GM08714 (cell line): ENCODE results near the gene MTARC1.

Experiments used
- H3K4me3 ChIP-seq: fragments of 200-500 bp; sonication (Bioruptor generic); 2 replicates; pipeline ENCODE4 v1.5.1; 2014; ENCODE audit warnings: mild to moderate bottlenecking, low read length, inconsistent platforms
- ZNF274 ChIP-seq: IDR thresholded peaks from 2 replicates; pipeline ENCODE4 v1.6.1; 2012; ENCODE audit warnings: mild to moderate bottlenecking, low read depth, low read length

The MTARC1 gene

GRCh38 chr1:220825819-220826551, 39.3 kb downstream of the MTARC1 start:
- TF ChIP-seq ZNF274, result no peak
- no peak overlapping the region for H3K4me3 ChIP-seq

DNA sequence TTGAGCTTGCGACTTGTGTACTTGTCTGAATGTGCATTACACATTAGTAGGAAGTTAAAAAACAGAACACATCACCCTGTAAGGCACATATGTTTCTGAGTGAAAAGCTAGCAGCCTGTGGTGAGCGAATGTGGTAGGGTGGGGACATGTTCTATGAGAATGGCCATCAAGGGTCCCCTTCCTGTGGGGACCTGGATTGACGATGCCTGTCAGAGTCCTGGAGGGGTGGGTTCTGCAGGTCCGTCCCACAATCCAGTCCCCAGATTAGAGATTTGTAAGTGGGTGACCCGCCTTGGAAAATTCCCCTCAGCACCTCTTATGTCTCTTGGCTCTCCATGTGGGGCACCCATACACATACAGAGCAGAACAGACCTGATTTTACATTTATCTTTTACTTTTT, 40.0 kb downstream of the MTARC1 start:
- TF ChIP-seq ZNF274, result no peak
- no peak overlapping the region for H3K4me3 ChIP-seq

GRCh38 chr1:220827445-220828178, 40.9 kb downstream of the MTARC1 start:
- no peak overlapping the region for H3K4me3 ChIP-seq
- TF ChIP-seq ZNF274, result no peak

DNA sequence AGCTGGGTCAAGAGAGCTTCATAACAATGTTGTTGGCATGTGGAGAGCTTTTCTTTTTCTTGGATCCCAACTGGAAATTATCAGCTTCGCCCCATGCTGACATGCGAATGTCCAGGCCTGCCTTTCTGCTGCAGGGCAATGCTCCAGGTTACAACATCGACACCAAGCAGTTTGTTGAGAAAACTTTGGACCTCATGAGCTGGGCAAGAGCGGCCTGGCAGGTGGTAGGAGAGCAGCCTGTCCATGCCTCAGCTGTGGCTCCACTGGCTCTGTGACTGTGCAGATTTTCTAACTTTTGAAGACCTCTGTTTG, 41.4 kb downstream of the MTARC1 start:
- no peak overlapping the region for H3K4me3 ChIP-seq
- no peak for TF ChIP-seq ZNF274

GRCh38 chr1:220828950-220829586, 42.4 kb downstream of the MTARC1 start:
- TF ChIP-seq ZNF274, result no peak
- H3K4me3 ChIP-seq, result no peak overlapping the region

DNA sequence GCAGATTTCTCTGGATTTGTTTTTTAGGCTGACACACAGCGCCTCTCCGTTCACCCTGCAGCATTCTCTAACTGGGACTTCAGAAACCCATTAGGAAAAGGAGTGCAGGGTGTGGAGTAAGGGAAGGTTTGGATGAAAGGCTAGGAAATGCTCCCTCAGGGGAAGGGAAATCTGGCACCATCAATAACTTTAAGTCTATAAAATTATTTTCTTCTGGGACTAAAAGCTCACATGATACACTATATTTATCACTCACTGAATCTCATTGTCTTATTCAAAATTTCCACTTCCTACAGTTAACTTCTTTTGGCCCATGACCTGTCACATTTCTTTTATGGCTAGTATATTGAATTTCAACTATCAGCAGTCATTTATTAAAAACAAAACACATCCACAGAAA, 46.7 kb downstream of the MTARC1 start:
- no peak overlapping the region for H3K4me3 ChIP-seq
- no peak for TF ChIP-seq ZNF274

DNA sequence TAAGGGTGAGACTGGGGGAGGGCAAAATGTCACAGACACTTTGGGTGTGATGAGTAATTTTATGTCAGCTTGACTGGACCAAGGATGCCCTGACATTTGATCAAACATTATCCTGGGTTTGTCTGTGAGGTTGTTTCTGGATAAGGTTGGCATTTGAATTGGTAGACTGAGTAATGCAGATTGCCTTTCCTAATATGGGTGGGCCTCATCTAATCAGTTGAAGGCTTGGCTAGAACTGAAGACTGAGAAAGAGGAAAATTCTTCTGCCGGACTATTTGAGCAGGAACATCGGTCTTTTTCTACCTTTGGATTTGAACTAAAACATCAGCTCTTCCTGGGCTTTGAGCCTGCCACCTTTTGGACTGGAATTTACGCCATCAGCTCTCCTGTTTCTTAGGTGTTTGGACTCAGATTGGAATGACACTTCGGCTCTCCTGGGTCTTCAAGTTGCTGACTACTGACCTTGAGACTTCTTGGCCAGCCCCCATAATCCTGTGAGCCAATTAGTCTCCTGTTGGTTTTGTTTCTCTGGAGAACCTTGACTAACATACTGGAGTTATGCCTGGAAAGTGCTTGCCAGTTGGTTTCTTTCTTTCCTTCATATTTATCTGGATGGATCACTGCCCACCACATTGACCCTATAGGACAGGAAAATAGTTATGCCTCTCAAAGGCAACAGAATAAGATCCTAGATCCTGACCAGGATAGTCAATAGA, 47.6 kb downstream of the MTARC1 start:
- H3K4me3 ChIP-seq, result no peak overlapping the region
- no peak for TF ChIP-seq ZNF274
